CD14-positive monocyte (primary cell): ENCODE results near the gene MORC1. TPM values are rescaled to one million over a fixed set of nuclear protein-coding genes. Genes with fewer than 3 reads are reported as not detected.

ENCODE experiments used
- DNase-seq, 3 donors: peaks; one replicate each; pipeline ENCODE4 v3.0.0-alpha.2; 2011 to 2022
- H2AFZ ChIP-seq: 2 replicates; pipeline ENCODE4 v1.6.0; 2012; ENCODE audit warnings: mild to moderate bottlenecking, low read depth, low read length, inconsistent platforms; ENCODE audit not compliant: insufficient read depth, poor library complexity, severe bottlenecking
- H3K27ac ChIP-seq, 2 donors: 1 replicate in 1 of 2; 2 replicates in 1 of 2; pipeline ENCODE4 v1.5.1; 2012 to 2013; ENCODE audit warnings: low read length in 2 of 2, control low read depth in 1 of 2, inconsistent platforms in 1 of 2, low read depth in 1 of 2, mild to moderate bottlenecking in 1 of 2
- H3K27me3 ChIP-seq, 2 donors: one replicate each; pipeline versions ENCODE4 v1.6.0 to v1.6.1; 2011 to 2013; ENCODE audit warnings: low read length in 2 of 2; ENCODE audit not compliant: control insufficient read depth in 2 of 2, insufficient read depth in 2 of 2
- H3K36me3 ChIP-seq, 2 donors: replicated peaks in 1 of 2; 1 replicate in 1 of 2; 2 replicates in 1 of 2; pipeline versions ENCODE4 v1.5.1 to v1.6.1; 2012 to 2013; ENCODE audit warnings: low read length in 2 of 2, control low read depth in 1 of 2, inconsistent platforms in 1 of 2, mild to moderate bottlenecking in 1 of 2; ENCODE audit not compliant: insufficient read depth in 2 of 2, control insufficient read depth in 1 of 2
- H3K4me1 ChIP-seq, 2 donors: 1 replicate in 1 of 2; 2 replicates in 1 of 2; pipeline versions ENCODE4 v1.5.1 to v1.6.1; 2012 to 2013; ENCODE audit warnings: low read length in 2 of 2, control low read depth in 1 of 2, inconsistent platforms in 1 of 2, mild to moderate bottlenecking in 1 of 2, moderate library complexity in 1 of 2; ENCODE audit not compliant: insufficient read depth in 2 of 2, control insufficient read depth in 1 of 2
- H3K4me2 ChIP-seq: replicated peaks from 2 replicates; pipeline ENCODE3; 2012; ENCODE audit warnings: low read length, moderate library complexity, mild to moderate bottlenecking; ENCODE audit not compliant: poor library complexity, severe bottlenecking; ENCODE audit errors: extremely low read depth
- H3K4me3 ChIP-seq, 3 experiments: fragments of 200-600 bp in 1 of 3; sonication (generic) in 1 of 3; replicated peaks in 1 of 3; 1 replicate in 2 of 3; 2 replicates in 1 of 3; pipeline ENCODE4 v1.5.1; 2011 to 2013; ENCODE audit warnings: low read length in 3 of 3, mild to moderate bottlenecking in 3 of 3, control low read depth in 2 of 3, low read depth in 2 of 3, inconsistent platforms in 1 of 3, moderate library complexity in 1 of 3
- H3K79me2 ChIP-seq: 2 replicates; pipeline ENCODE4 v1.6.0; 2012; ENCODE audit warnings: mild to moderate bottlenecking, control low read depth, inconsistent platforms, low read length, moderate library complexity; ENCODE audit not compliant: insufficient read depth
- H3K9ac ChIP-seq: 2 replicates; pipeline ENCODE4 v1.6.0; 2017; ENCODE audit warnings: low read length, mild to moderate bottlenecking; ENCODE audit not compliant: insufficient read depth, poor library complexity, severe bottlenecking
- H3K9me3 ChIP-seq, 2 donors: replicated peaks in 1 of 2; 1 replicate in 1 of 2; 2 replicates in 1 of 2; pipeline versions ENCODE4 v1.5.1 to v1.6.1; 2012 to 2013; ENCODE audit warnings: low read length in 2 of 2, control low read depth in 1 of 2; ENCODE audit not compliant: control insufficient read depth in 1 of 2, insufficient read depth in 1 of 2
- H4K20me1 ChIP-seq: 2 replicates; pipeline ENCODE4 v1.6.0; 2012; ENCODE audit warnings: mild to moderate bottlenecking, low read length, control low read depth, moderate library complexity; ENCODE audit not compliant: insufficient read depth
- H3K27ac Mint-ChIP-seq, 7 donors: one replicate each; pipeline ENCODE4 v1.8.0; 2020; ENCODE audit warnings: mild to moderate bottlenecking in 7 of 7, mixed read lengths in 7 of 7, moderate library complexity in 6 of 7, inconsistent platforms in 2 of 7
- H3K27me3 Mint-ChIP-seq, 3 donors: one replicate each; pipeline ENCODE4 v1.8.0; 2021 to 2022; ENCODE audit warnings: low read depth in 3 of 3, mild to moderate bottlenecking in 3 of 3, mixed read lengths in 3 of 3, moderate library complexity in 3 of 3, inconsistent platforms in 1 of 3
- H3K36me3 Mint-ChIP-seq, 2 donors: one replicate each; pipeline ENCODE4 v1.8.0; 2020; ENCODE audit warnings: mixed read lengths in 2 of 2, inconsistent platforms in 1 of 2, mild to moderate bottlenecking in 1 of 2
- H3K4me1 Mint-ChIP-seq: one replicate; pipeline ENCODE4 v1.8.0; 2020; ENCODE audit warnings: mild to moderate bottlenecking, mixed read lengths
- H3K4me3 Mint-ChIP-seq, 2 donors: one replicate each; pipeline ENCODE4 v1.8.0; 2020; ENCODE audit warnings: mild to moderate bottlenecking in 2 of 2, mixed read lengths in 2 of 2, moderate library complexity in 1 of 2
- H3K9me3 Mint-ChIP-seq, 7 donors: one replicate each; pipeline ENCODE4 v1.8.0; 2020 to 2022; ENCODE audit warnings: mixed read lengths in 7 of 7, mild to moderate bottlenecking in 6 of 7, moderate library complexity in 6 of 7, inconsistent platforms in 2 of 7
- WGBS: methylation state at CpG from one replicate; pipeline ENCODE4 v1.1.5; 2013; ENCODE audit warnings: missing lambda C conversion rate; ENCODE audit not compliant: insufficient coverage; 5-methylcytosine and 5-hydroxymethylcytosine counted together
- intact Hi-C, 2 donors: fragments of 100-400 bp; cut with micrococcal nuclease; formaldehyde crosslinking; loops; one replicate each; pipeline versions ENCODE4 v1.15.0 to v1.15.1; 2023
- polyA plus RNA-seq, 3 donors: library from polyadenylated mRNA; depleted of rRNA in 1 of 3; unstranded in 2 of 3; stranded (reverse) in 1 of 3; fragments of 300-500 nt in 2 of 3; fragments of >200 nt in 1 of 3; fragmentation: Illumina TruSeq in 2 of 3; gene quantifications; 1 replicate in 2 of 3; 2 replicates in 1 of 3; pipeline ENCODE4 v1.2.3, GENCODE V29; 2012 to 2021
- TF ChIP-seq, protein P1 (sequence below): fragments of 200-600 bp; IDR thresholded peaks from one replicate; pipeline ENCODE4 v1.8.0; 2022; ENCODE audit warnings: antibody characterized with exemption, mild to moderate bottlenecking

The MORC1 gene
- polyA plus RNA-seq, 3 donors: not detected

DNA sequence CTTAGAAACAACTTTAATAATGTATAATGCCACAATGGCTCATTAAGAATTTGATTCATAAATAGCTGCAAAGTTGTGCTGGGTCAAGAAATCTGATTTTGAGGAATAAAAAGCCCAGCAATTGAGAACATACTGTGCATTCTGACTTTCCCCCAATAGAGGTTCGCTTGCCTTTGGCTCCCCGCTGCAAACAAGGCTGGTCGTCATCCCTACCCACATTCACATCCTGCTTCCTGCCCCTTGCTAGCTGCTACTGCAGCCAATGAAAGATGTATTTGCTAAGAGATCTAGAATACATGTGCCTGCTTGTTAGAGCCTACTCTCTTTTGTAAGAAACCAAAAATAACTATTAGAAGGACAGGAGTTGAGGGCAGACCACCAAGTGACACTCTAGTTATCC is 112.5 kb downstream of the MORC1 start:
- H4K20me1 ChIP-seq: no peaks in the 10 kb centered on the region
- Mint-ChIP-seq H3K4me1 (no peaks in the 10 kb centered on the region), H3K9me3 (peaks cover 0 to 2% (median 0%) of the 10 kb centered on the region in 7 donors), H3K27me3 (peaks cover 0 to 1% (median 0%) of the 10 kb centered on the region in 3 donors), H3K36me3 (no peaks in the 10 kb centered on the region), H3K27ac (no peak overlapping the region), H3K4me3 (no peak overlapping the region)
- no peak overlapping the region for H3K9ac ChIP-seq
- 80% methylated on average over 1 of the region's 3 CpGs for WGBS
- TF ChIP-seq, protein P1, sequence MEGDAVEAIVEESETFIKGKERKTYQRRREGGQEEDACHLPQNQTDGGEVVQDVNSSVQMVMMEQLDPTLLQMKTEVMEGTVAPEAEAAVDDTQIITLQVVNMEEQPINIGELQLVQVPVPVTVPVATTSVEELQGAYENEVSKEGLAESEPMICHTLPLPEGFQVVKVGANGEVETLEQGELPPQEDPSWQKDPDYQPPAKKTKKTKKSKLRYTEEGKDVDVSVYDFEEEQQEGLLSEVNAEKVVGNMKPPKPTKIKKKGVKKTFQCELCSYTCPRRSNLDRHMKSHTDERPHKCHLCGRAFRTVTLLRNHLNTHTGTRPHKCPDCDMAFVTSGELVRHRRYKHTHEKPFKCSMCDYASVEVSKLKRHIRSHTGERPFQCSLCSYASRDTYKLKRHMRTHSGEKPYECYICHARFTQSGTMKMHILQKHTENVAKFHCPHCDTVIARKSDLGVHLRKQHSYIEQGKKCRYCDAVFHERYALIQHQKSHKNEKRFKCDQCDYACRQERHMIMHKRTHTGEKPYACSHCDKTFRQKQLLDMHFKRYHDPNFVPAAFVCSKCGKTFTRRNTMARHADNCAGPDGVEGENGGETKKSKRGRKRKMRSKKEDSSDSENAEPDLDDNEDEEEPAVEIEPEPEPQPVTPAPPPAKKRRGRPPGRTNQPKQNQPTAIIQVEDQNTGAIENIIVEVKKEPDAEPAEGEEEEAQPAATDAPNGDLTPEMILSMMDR: no peak
- no peak overlapping the region for H3K27ac ChIP-seq
- intact Hi-C loops: no loop called here
- no peak for DNase-seq
- no peak overlapping the region for H3K4me2 ChIP-seq
- no peaks in the 10 kb centered on the region for H3K27me3 ChIP-seq
- H2AFZ ChIP-seq: no peak overlapping the region
- H3K36me3 ChIP-seq: no peaks in the 10 kb centered on the region
- H3K9me3 ChIP-seq: no peaks in the 10 kb centered on the region
- no peak overlapping the region for H3K4me3 ChIP-seq
- H3K4me1 ChIP-seq: no peaks in the 10 kb centered on the region
- H3K79me2 ChIP-seq: no peaks in the 10 kb centered on the region

DNA sequence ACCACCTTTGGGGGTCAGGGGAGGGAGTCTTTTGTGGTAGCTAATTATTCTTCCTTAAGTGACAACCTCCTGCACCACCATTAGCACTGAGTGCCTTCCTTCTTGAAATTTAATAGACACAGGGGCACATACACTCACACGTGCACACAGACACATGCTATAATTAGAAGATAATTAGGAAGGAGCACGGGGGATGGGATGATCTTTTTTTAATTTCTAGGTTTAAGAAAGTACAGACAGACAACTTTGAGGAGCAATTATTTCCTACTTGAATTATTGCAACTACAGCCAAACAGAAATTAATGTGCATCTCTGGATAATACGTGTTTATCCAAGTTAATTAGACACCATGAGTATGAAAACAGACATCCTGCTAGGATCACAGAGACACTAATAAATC is 119.5 kb downstream of the MORC1 start:
- Histone ChIP-seq H3K9me3 (no peaks in the 10 kb centered on the region), H3K79me2 (no peaks in the 10 kb centered on the region), H3K4me1 (no peaks in the 10 kb centered on the region), H3K4me3 (no peak overlapping the region), H3K9ac (no peak overlapping the region), H4K20me1 (no peaks in the 10 kb centered on the region), H3K27ac (no peak overlapping the region), H3K4me2 (no peak overlapping the region), H3K27me3 (no peaks in the 10 kb centered on the region), H3K36me3 (no peaks in the 10 kb centered on the region), H2AFZ (no peak overlapping the region)
- Mint-ChIP-seq H3K4me3 (no peak overlapping the region), H3K27me3 (peaks cover 0 to 2% (median 0%) of the 10 kb centered on the region in 3 donors), H3K9me3 (peaks cover 0 to 6% (median 0%) of the 10 kb centered on the region in 7 donors), H3K4me1 (no peaks in the 10 kb centered on the region), H3K27ac (no peak overlapping the region), H3K36me3 (no peaks in the 10 kb centered on the region)
- DNase-seq: no peak
- WGBS: no CpG with 5 or more reads among the region's 3 CpGs
- intact Hi-C loops: no loop called here
- TF ChIP-seq, protein P1: no peak
